GM23248 (cell line): Measurements from ENCODE around the gene AMELY. TPM values are rescaled to one million over a fixed set of nuclear protein-coding genes. Genes with fewer than 3 reads are reported as not detected.

Experiments
- DNase-seq: peaks from one replicate; pipeline ENCODE4 v3.0.0-alpha.2; 2015
- H2AFZ ChIP-seq: fragments of 200-600 bp; sonication (generic); 2 replicates; pipeline ENCODE4 v1.6.1; 2016; ENCODE audit warnings: antibody characterized with exemption
- H3F3A ChIP-seq: fragments of 200-600 bp; sonication (generic); 2 replicates; pipeline ENCODE4 v1.6.1; 2016; ENCODE audit warnings: mild to moderate bottlenecking, antibody characterized with exemption, mixed run types; ENCODE audit not compliant: insufficient read depth
- H3K27ac ChIP-seq: fragments of 200-600 bp; sonication (generic); 2 replicates; pipeline ENCODE4 v1.5.1; 2016; ENCODE audit warnings: mild to moderate bottlenecking
- H3K27me3 ChIP-seq: fragments of 200-600 bp; sonication (generic); replicated peaks from 2 replicates; pipeline ENCODE4 v1.6.1; 2016; ENCODE audit warnings: mild to moderate bottlenecking; ENCODE audit not compliant: insufficient read depth
- H3K36me3 ChIP-seq: fragments of 200-600 bp; sonication (generic); 2 replicates; pipeline ENCODE4 v1.6.1; 2016; ENCODE audit warnings: low read depth, mild to moderate bottlenecking
- H3K4me1 ChIP-seq: fragments of 200-600 bp; sonication (generic); 2 replicates; pipeline ENCODE4 v1.6.1; 2016; ENCODE audit warnings: mild to moderate bottlenecking; ENCODE audit not compliant: insufficient read depth
- H3K4me2 ChIP-seq: fragments of 200-600 bp; sonication (generic); one replicate; pipeline ENCODE4 v1.6.1; 2016; ENCODE audit warnings: mild to moderate bottlenecking; ENCODE audit not compliant: unreplicated experiment
- H3K4me3 ChIP-seq: fragments of 200-600 bp; sonication (generic); 2 replicates; pipeline ENCODE4 v1.5.1; 2016; ENCODE audit warnings: mild to moderate bottlenecking
- H3K79me2 ChIP-seq: fragments of 200-600 bp; sonication (generic); 2 replicates; pipeline ENCODE4 v1.6.1; 2016; ENCODE audit warnings: mild to moderate bottlenecking; ENCODE audit not compliant: insufficient read depth
- H3K9ac ChIP-seq: fragments of 200-600 bp; sonication (generic); 2 replicates; pipeline ENCODE4 v1.6.1; 2016; ENCODE audit warnings: mild to moderate bottlenecking
- H3K9me2 ChIP-seq: fragments of 200-600 bp; sonication (generic); 2 replicates; pipeline ENCODE4 v1.6.1; 2016; ENCODE audit warnings: mixed run types, mild to moderate bottlenecking, moderate library complexity; ENCODE audit not compliant: insufficient read depth
- H3K9me3 ChIP-seq: fragments of 200-600 bp; sonication (generic); one replicate; pipeline ENCODE4 v1.6.1; 2017; ENCODE audit warnings: low read depth
- H4K20me1 ChIP-seq: fragments of 200-600 bp; sonication (generic); 2 replicates; pipeline ENCODE4 v1.6.0; 2016; ENCODE audit not compliant: insufficient read depth
- EZH2 ChIP-seq: fragments of 200-600 bp; sonication (generic); IDR thresholded peaks from 2 replicates; pipeline ENCODE4 v1.6.1; 2018; ENCODE audit warnings: antibody characterized with exemption, mild to moderate bottlenecking; ENCODE audit not compliant: insufficient read depth, poor library complexity, severe bottlenecking
- EZH2phosphoT487 ChIP-seq: fragments of 200-600 bp; sonication (generic); IDR thresholded peaks from 2 replicates; pipeline ENCODE4 v1.6.1; 2018; ENCODE audit warnings: antibody characterized with exemption, moderate library complexity, mild to moderate bottlenecking, low read depth; ENCODE audit not compliant: insufficient read depth
- WGBS, 2 experiments: methylation state at CpG; one replicate each; pipeline ENCODE4 v1.1.6; 2015 to 2017; ENCODE audit warnings: low lambda C conversion rate in 2 of 2, low coverage in 1 of 2; ENCODE audit errors: missing lambda C conversion rate in 2 of 2; 5-methylcytosine and 5-hydroxymethylcytosine counted together
- in situ Hi-C: fragments of 300-500 bp; cut with MboI; formaldehyde crosslinking; loops from 2 replicates; pipeline ENCODE4 v1.15.0; 2020
- polyA plus RNA-seq: library from polyadenylated mRNA; unstranded; fragments of >200 nt; fragmentation: Nextera tagmentation; extraction: Ambion mirVana; gene quantifications from 2 replicates; pipeline ENCODE4 v1.2.1, GENCODE V29; 2016
- total RNA-seq: library from RNA; depleted of rRNA; stranded (reverse); fragments of >200 nt; shearing (Covaris generic); gene quantifications from 2 replicates; pipeline ENCODE4 v1.2.3, GENCODE V29; 2014

AMELY gene
- total and polyA plus RNA-seq, 2 experiments from 2014 or later, result not detected

- Histone ChIP-seq H3K4me1 (no peaks in the 10 kb centered on the region), H3K9ac (no peak overlapping the region), H3K9me2 (no peaks in the 10 kb centered on the region), H3F3A (no peaks in the 10 kb centered on the region), H3K27ac (no peak overlapping the region), H3K4me3 (no peak overlapping the region), H3K79me2 (no peaks in the 10 kb centered on the region), H3K4me2 (no peak overlapping the region), H3K9me3 (no peaks in the 10 kb centered on the region), H3K36me3 (no peaks in the 10 kb centered on the region), H2AFZ (no peak overlapping the region), H4K20me1 (no peaks in the 10 kb centered on the region), H3K27me3 (no peaks in the 10 kb centered on the region)
- 0 to 3% methylated on average over 2 of the region's 2 CpGs for whole genome bisulfite sequencing, 2 experiments
- no peak for TF ChIP-seq EZH2
- no peak for TF ChIP-seq EZH2phosphoT487
- in situ Hi-C loops, result no loop called here
- DNase-seq, result no peak
Measured at GRCh38 chrY:6921061-6921460, 9.5 kb upstream of the AMELY start.

DNA sequence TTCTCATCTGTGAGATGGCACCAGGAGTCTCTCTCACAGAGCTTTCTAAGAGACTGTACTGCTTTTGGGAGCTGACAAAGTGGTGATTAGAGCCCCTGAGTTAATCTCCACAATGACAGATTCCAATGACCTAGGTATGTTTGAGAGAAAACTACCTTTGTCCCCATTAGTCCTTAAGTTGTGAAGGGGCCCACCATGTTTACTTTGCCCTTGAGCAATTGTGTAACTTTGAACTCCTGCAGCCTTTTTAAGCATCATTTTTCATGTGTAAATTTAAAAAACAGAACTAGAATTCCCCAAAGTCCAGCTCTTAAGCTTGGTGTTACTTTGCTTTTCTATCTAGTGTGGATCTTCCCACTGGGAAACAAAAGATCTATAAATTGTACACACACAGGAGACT is 1.8 kb upstream of the AMELY start:
- H3K9me3 ChIP-seq, result no peaks in the 10 kb centered on the region
- no peaks in the 10 kb centered on the region for H3K4me1 ChIP-seq
- H4K20me1 ChIP-seq, result no peaks in the 10 kb centered on the region
- H3K36me3 ChIP-seq, result no peaks in the 10 kb centered on the region
- TF ChIP-seq EZH2phosphoT487 (no peak), EZH2 (no peak)
- no peaks in the 10 kb centered on the region for H3K9me2 ChIP-seq
- no peak overlapping the region for H3K4me3 ChIP-seq
- no peak overlapping the region for H3K9ac ChIP-seq
- no peak overlapping the region for H3K4me2 ChIP-seq
- H3K79me2 ChIP-seq, result no peaks in the 10 kb centered on the region
- no peak overlapping the region for H2AFZ ChIP-seq
- H3K27me3 ChIP-seq, result no peaks in the 10 kb centered on the region; the same call in 1 of the 2 replicates
- in situ Hi-C loops, result no loop called here
- no peak for DNase-seq
- H3K27ac ChIP-seq, result no peak overlapping the region
- H3F3A ChIP-seq, result no peaks in the 10 kb centered on the region

DNA sequence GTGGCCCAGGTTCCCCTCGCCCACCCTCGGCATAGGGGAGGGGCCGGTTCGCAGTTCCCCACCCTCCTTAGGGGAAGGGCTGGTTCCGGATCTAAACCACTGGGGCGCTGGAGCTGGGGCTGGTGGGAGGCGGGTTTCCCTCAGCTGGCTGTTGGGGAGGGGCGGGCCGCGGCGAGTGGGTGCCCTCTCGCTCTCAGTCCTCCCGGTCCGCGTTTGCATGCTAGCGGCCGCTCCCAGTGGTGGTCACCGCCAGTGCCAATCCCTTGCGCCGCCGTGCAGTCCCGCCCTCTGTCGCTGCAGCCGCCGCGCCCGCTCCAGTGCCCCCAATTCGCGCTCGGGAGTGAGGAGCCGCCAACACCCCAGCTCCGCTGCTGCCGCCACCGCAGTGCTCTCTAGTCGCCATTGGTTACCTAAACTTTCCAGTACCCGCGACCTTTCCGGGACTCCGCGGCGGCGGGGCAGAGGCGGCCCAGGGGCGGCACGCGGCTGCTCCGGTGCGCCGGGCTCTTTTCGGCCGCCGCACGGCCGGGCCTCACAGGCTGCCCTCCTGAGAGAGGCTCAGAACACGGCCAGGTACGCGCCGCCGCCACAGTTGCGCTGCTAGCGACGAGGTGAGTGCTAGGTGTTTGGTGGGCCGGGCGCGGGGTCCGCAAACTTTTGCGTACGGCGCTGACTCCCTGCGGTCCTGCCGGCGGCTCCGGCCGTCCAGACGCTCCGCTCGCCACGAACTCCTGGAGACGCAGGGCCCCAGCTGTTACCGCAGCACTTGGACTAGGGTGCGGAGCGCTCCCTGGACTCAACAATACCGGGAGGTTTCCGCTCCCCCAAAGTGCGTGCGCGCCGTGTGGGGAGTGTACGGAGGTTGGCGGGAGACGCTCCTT is 940 bp downstream of the AMELY start, which contains the start of gene TBL1Y:
Gene TBL1Y (plus strand): TSS at position 326 of the 881 bp plus-strand sequence. CDS start 114,388 bp downstream, outside the sequence.
- Histone ChIP-seq H3K9me3 (no peaks in the 10 kb centered on the region), H4K20me1 (no peaks in the 10 kb centered on the region), H3K9ac (no peak within 1 kb of the TSS), H3K79me2 (no peaks in the 10 kb centered on the region), H3K9me2 (no peaks in the 10 kb centered on the region), H2AFZ (no peak within 1 kb of the TSS), H3F3A (no peaks in the 10 kb centered on the region), H3K4me3 (no peak within 1 kb of the TSS), H3K36me3 (no peaks in the 10 kb centered on the region), H3K4me1 (no peaks in the 10 kb centered on the region), H3K27me3 (no peaks in the 10 kb centered on the region; the same call in 1 of the 2 replicates), H3K27ac (no peak within 1 kb of the TSS), H3K4me2 (no peak within 1 kb of the TSS)
- TF ChIP-seq EZH2phosphoT487 (no peak), EZH2 (no peak)
- DNase-seq, result no peak
- WGBS, 2 experiments, result 2 to 6% methylated on average over 16 to 35 of the region's 91 CpGs
- in situ Hi-C loops, result no loop called here

DNA sequence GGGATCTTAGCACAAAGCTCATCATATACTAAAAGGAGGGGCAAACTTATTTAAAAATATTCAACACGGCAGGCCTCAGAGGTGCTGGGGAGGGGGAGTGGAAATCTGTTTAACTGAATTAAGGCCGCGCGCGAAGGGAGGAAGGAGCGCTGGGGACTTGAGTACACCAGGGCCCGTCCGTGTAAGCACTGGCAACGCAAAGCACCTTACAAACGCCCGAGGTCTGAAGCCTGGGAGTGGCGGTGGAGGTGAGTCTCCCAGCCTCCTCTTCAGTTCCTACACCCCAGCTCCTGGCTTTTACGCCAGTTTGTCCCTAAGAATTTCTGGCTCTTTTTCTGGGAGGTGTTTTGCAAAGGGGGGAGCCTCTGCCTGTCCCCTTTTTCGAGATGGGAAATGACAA is 1.7 kb downstream of the AMELY start:
- H3K36me3 ChIP-seq, result no peaks in the 10 kb centered on the region
- no peak for TF ChIP-seq EZH2
- TF ChIP-seq EZH2phosphoT487, result no peak
- H3K4me2 ChIP-seq, result no peak overlapping the region
- H3F3A ChIP-seq, result no peaks in the 10 kb centered on the region
- H3K9ac ChIP-seq, result no peak overlapping the region
- H3K9me3 ChIP-seq, result no peaks in the 10 kb centered on the region
- no peak for DNase-seq
- no peaks in the 10 kb centered on the region for H3K9me2 ChIP-seq
- no peak overlapping the region for H3K4me3 ChIP-seq
- H3K4me1 ChIP-seq, result no peaks in the 10 kb centered on the region
- H3K79me2 ChIP-seq, result no peaks in the 10 kb centered on the region
- 0 to 2% methylated on average over 3 to 7 of the region's 14 CpGs for WGBS, 2 experiments
- no peak overlapping the region for H3K27ac ChIP-seq
- no peaks in the 10 kb centered on the region; the same call in 1 of the 2 replicates for H3K27me3 ChIP-seq
- no peak overlapping the region for H2AFZ ChIP-seq
- H4K20me1 ChIP-seq, result no peaks in the 10 kb centered on the region
- in situ Hi-C loops, result no loop called here
